HG02981 (cell line): ENCODE data around the gene PARP16.

Experiments used
- ATAC-seq: cut with Tn5 transposase; IDR thresholded peaks from one replicate; pipeline ENCODE4 v1.9.1; 2021; ENCODE audit warnings: mild to moderate bottlenecking, moderate library complexity; ENCODE audit not compliant: unreplicated experiment

Gene PARP16

GRCh38 chr15:65208647-65209046 lies 78.0 kb downstream of the PARP16 start:
- no peak for ATAC-seq
